ENCODE results near the gene STX1A. TPM values are rescaled to one million over a fixed set of nuclear protein-coding genes. Genes with fewer than 3 reads are reported as not detected.

The STX1A gene
- total and polyA plus RNA-seq, 2 of the 13 experiments (the other 11 are each of a cell fraction or from before 2014, with no cell fraction given) = 6.1 to 12.2 TPM

DNA sequence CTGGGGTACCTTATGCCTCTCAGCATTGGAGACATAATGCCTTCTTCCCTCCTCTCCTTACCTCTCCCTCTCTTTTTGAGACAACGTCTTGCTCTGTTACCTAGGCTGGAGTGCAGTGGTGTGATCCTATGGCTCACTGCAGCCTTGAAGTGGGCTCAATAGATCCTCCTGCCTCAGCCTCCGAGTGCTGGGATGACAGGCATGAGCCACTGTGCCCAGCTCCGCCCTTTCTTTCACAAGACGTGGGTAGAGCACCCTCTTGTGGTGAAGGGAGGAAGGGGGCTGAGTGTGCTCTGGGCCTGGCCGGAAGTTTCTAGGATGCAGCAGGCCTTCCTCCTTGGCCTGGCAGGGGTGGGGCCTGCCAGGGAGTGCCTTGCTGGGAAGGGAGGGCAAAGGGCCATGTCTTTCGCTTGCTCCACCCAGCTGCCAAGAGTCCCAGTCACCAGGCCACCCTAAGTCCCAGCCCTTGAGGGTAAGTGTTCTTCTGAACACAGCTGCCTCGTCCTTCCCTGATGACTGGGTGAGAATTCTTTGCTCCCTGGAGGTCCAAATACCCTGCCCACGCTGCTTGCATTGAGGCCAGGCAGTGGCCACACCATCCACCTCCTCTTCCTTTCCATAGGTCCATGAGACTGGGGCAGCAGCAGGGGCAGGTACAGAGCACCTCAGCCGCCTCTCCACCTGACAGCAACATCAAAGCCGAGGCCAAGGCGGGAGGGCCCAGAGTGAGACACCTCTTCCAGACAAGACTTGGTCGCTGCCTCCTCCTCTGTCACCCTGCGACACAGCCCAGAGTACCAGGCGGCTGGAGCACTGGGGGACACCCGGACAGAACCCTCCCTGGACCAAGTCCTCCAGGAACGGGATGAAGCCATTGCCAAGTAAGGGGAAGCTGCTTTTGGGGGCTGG, 15.4 kb upstream of the STX1A start (continued):
- TF ChIP-seq, protein P1, sequence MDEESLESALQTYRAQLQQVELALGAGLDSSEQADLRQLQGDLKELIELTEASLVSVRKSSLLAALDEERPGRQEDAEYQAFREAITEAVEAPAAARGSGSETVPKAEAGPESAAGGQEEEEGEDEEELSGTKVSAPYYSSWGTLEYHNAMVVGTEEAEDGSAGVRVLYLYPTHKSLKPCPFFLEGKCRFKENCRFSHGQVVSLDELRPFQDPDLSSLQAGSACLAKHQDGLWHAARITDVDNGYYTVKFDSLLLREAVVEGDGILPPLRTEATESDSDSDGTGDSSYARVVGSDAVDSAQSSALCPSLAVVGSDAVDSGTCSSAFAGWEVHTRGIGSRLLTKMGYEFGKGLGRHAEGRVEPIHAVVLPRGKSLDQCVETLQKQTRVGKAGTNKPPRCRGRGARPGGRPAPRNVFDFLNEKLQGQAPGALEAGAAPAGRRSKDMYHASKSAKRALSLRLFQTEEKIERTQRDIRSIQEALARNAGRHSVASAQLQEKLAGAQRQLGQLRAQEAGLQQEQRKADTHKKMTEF (CRISPR knock-in tag; IDR thresholded peaks at IDR 0.05) = 0 out of 2 replicates have a peak, but pooled peaks have one; percentile 27
- TF ChIP-seq GABPA (IDR thresholded peaks at IDR 0.05; ENCODE audit: low read depth, low read length) (no peak), GABPA (CRISPR knock-in tag; IDR thresholded peaks at IDR 0.05; ENCODE audit: low read depth) (peak; percentile 70), NFIC (IDR thresholded peaks at IDR 0.05; ENCODE audit: low read length) (no peak), ZNF850 (CRISPR knock-in tag; conservative IDR thresholded peaks at IDR 0.05) (no peak), XRCC5 (optimal IDR thresholded peaks at IDR 0.05; ENCODE audit: low read length) (peak; percentile 91), FIP1L1 (IDR thresholded peaks at IDR 0.05; ENCODE audit: borderline replicate concordance, insufficient read depth, low read depth, low read length) (no peak), ZBTB4 (CRISPR knock-in tag; IDR thresholded peaks at IDR 0.05; ENCODE audit: borderline replicate concordance) (no peak), FOXA3 (CRISPR knock-in tag; IDR thresholded peaks at IDR 0.05) (no peak), HNRNPL (IDR thresholded peaks at IDR 0.05; ENCODE audit: low read depth, low read length) (0 out of 2 replicates have a peak, but pooled peaks have one; percentile 45), KAT8 (CRISPR knock-in tag; IDR thresholded peaks at IDR 0.05) (peak; percentile 64; the same call in 1 of the 2 replicates), ZNF33A (CRISPR knock-in tag; IDR thresholded peaks at IDR 0.05; ENCODE audit: borderline replicate concordance) (no peak)
